ENCODE measurements around the gene NEDD4L.

Gene NEDD4L

GRCh38 chr18:58041633-58042032 lies 2.4 kb upstream of the NEDD4L start:
- POLR2A ChIA-PET, result no interaction called here
- no peak for DNase-seq (ENCODE audit: extremely low spot score)
- CTCF ChIA-PET, result interaction anchor here (0.6 kb wide), 2 partner anchors 9 to 80 kb away, joined by 3 to 4 read pairs; no protein-coding TSS in a partner anchor
- no peak for TF ChIP-seq ELF4 (IDR thresholded peaks at IDR 0.05)
- TF ChIP-seq ARNT (IDR thresholded peaks at IDR 0.05), result no peak

DNA sequence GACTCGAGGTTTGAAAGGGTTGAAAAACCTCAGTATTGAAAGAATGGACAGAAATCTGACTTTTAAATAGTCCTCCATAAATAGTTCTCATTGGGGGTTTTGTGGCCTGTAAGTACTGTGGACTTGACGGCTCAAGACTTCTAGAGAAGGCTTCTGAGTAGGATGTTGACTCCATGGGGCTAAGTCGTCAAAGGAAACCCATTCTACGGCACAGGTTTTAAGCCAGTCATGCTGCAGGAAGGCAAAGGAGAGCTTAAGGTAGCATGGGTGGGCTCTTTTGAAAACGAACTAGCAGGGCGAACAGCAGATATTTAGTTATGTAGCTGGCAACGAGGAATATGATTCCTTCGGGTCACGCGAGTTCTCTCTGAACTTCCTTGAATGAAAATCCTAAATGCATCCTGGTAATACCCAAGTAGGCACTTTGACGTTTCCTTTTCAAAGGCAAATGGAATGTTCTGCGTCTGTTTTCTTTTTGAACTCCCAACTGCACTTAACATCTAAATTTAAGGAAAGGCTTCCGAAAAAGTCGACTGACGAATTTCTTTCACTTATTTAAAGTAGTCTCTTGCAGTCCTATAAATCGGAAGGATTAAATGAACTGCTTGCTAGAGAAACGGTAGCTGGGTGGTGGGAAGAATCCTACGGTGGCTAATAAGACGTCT lies 1.1 kb upstream of the NEDD4L start:
- DNase-seq (ENCODE audit: extremely low spot score), result no peak
- POLR2A ChIA-PET, result interaction anchor here (0.6 kb wide), 1 partner anchor 759 kb away, joined by 5 read pairs; no protein-coding TSS in a partner anchor
- no peak for TF ChIP-seq FOXM1 (IDR thresholded peaks at IDR 0.05; ENCODE audit: borderline replicate concordance)
- no peak for TF ChIP-seq HDGF (IDR thresholded peaks at IDR 0.05; ENCODE audit: borderline replicate concordance)
- TF ChIP-seq FOXA1 (IDR thresholded peaks at IDR 0.05), result no peak
- no peak for TF ChIP-seq L3MBTL2 (conservative IDR thresholded peaks at IDR 0.05)
- no peak for TF ChIP-seq ARNT (IDR thresholded peaks at IDR 0.05)
- no peak for TF ChIP-seq SP1 (IDR thresholded peaks at IDR 0.05)
- no peak for TF ChIP-seq LEF1 (IDR thresholded peaks at IDR 0.05; ENCODE audit: borderline replicate concordance)
- TF ChIP-seq CTBP1 (IDR thresholded peaks at IDR 0.05; ENCODE audit: borderline replicate concordance), result no peak
- TF ChIP-seq NFRKB (IDR thresholded peaks at IDR 0.05), result no peak
- TF ChIP-seq BHLHE40 (IDR thresholded peaks at IDR 0.05; ENCODE audit: borderline replicate concordance), result no peak
- no peak for TF ChIP-seq ELF4 (IDR thresholded peaks at IDR 0.05)
- no peak for TF ChIP-seq FOXK2 (IDR thresholded peaks at IDR 0.05)
- TF ChIP-seq TARDBP (IDR thresholded peaks at IDR 0.05), result no peak
- no peak for TF ChIP-seq PKNOX1 (IDR thresholded peaks at IDR 0.05)
- TF ChIP-seq SUZ12 (IDR thresholded peaks at IDR 0.05), result no peak
- TF ChIP-seq ZNF384 (IDR thresholded peaks at IDR 0.05), result no peak
- CTCF ChIA-PET, result interaction anchor here (0.7 to 1.6 kb wide), 8 partner anchors 9 to 161 kb away, joined by 3 to 8 read pairs (median 4); no protein-coding TSS in a partner anchor

DNA sequence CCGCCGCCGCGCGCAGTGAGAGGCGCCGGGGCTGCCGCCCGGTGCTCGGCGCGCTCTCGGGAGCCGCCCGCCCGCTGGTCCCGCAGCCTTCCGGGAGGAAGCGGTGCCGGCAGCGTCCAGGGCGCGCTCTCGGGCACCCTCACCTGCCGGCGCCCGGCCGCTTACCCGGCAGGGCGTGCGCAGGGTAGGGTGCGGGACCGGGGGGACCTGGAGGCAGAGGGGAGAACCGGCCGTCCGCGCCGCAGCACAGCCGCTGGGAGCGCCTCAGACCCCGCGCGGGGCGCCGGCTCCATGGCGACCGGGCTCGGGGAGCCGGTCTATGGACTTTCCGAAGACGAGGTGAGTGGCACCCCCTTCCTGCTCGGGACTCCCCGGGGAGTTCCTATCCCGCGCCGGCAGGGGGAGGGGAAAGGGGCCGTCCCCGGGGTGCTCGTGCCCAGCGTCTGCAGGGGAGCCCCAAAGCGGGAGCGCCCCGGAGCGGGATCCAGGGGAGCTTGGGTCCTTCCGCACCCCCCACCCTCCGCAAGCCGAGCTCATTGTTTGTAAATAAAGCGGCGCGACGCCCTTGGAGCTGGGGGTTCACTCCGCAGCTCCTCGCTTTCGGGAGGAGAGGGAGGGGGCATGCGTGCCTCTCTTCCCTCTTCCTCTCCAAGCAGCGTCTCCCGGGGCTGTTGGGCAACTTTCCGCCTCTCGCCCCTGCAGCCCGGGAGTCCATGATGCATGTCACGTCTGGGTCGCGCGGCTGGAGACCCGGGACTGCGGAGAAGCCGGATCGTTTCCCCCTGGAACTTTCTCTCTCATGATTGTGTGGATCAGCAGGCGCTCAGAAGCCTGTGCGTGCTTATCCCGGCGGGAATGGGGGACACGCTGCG lies 580 bp downstream of the NEDD4L start:
- ChIA-PET CTCF (interaction anchor here (1.0 kb wide), 1 partner anchor 77 kb away, joined by 4 read pairs; no protein-coding TSS in a partner anchor), POLR2A (interaction anchor here (1.4 kb wide), 1 partner anchor 10 kb away, joined by 3 read pairs; no protein-coding TSS in a partner anchor)
- TF ChIP-seq HDGF (IDR thresholded peaks at IDR 0.05; ENCODE audit: borderline replicate concordance) (no peak), CTBP1 (IDR thresholded peaks at IDR 0.05; ENCODE audit: borderline replicate concordance) (no peak), ZNF384 (IDR thresholded peaks at IDR 0.05) (no peak), FOXK2 (IDR thresholded peaks at IDR 0.05) (no peak), ELF4 (IDR thresholded peaks at IDR 0.05) (no peak), PKNOX1 (IDR thresholded peaks at IDR 0.05) (no peak), SUZ12 (IDR thresholded peaks at IDR 0.05) (no peak), FOXM1 (IDR thresholded peaks at IDR 0.05; ENCODE audit: borderline replicate concordance) (no peak), SP1 (IDR thresholded peaks at IDR 0.05) (no peak), NFRKB (IDR thresholded peaks at IDR 0.05) (no peak), BHLHE40 (IDR thresholded peaks at IDR 0.05; ENCODE audit: borderline replicate concordance) (no peak), TARDBP (IDR thresholded peaks at IDR 0.05) (no peak), LEF1 (IDR thresholded peaks at IDR 0.05; ENCODE audit: borderline replicate concordance) (no peak), FOXA1 (IDR thresholded peaks at IDR 0.05) (no peak), ARNT (IDR thresholded peaks at IDR 0.05) (no peak), L3MBTL2 (conservative IDR thresholded peaks at IDR 0.05) (no peak)
- DNase-seq (ENCODE audit: extremely low spot score), result peak; percentile 35

- ChIA-PET POLR2A (interaction anchor here (1.4 kb wide), 1 partner anchor 9 kb away, joined by 3 read pairs; no protein-coding TSS in a partner anchor), CTCF (interaction anchor here (1.0 to 1.2 kb wide), 3 partner anchors 76 to 91 kb away, joined by 3 to 5 read pairs (median 4); no protein-coding TSS in a partner anchor)
- TF ChIP-seq FOXM1 (IDR thresholded peaks at IDR 0.05; ENCODE audit: borderline replicate concordance), result no peak
- peak; percentile 36; the same call in 1 of the 2 replicates for TF ChIP-seq PKNOX1 (IDR thresholded peaks at IDR 0.05)
- peak; percentile 36; the same call in 1 of the 2 replicates for TF ChIP-seq L3MBTL2 (conservative IDR thresholded peaks at IDR 0.05)
- no peak for TF ChIP-seq BHLHE40 (IDR thresholded peaks at IDR 0.05; ENCODE audit: borderline replicate concordance)
- no peak for DNase-seq (ENCODE audit: extremely low spot score)
Observed at GRCh38 chr18:58045242-58046092, 1.4 kb downstream of the NEDD4L start.

GRCh38 chr18:58046093-58046793 lies 2.2 kb downstream of the NEDD4L start:
- CTCF ChIA-PET, result interaction anchor here (0.7 to 1.2 kb wide), 3 partner anchors 76 to 97 kb away, joined by 3 to 5 read pairs (median 3); no protein-coding TSS in a partner anchor
- DNase-seq (ENCODE audit: extremely low spot score), result no peak

More at GRCh38 chr18:58046093-58046793, 2.2 kb downstream of the NEDD4L start:
- TF ChIP-seq NFRKB (IDR thresholded peaks at IDR 0.05), result no peak
- no peak for TF ChIP-seq BHLHE40 (IDR thresholded peaks at IDR 0.05; ENCODE audit: borderline replicate concordance)
- TF ChIP-seq SP1 (IDR thresholded peaks at IDR 0.05), result no peak
- TF ChIP-seq PKNOX1 (IDR thresholded peaks at IDR 0.05), result no peak
- no peak for TF ChIP-seq ZNF384 (IDR thresholded peaks at IDR 0.05)
- no peak for TF ChIP-seq LEF1 (IDR thresholded peaks at IDR 0.05; ENCODE audit: borderline replicate concordance)
- TF ChIP-seq FOXA1 (IDR thresholded peaks at IDR 0.05), result no peak
- no peak for TF ChIP-seq SUZ12 (IDR thresholded peaks at IDR 0.05)
- TF ChIP-seq ELF4 (IDR thresholded peaks at IDR 0.05), result no peak
- no peak for TF ChIP-seq L3MBTL2 (conservative IDR thresholded peaks at IDR 0.05)
- no peak for TF ChIP-seq TARDBP (IDR thresholded peaks at IDR 0.05)
- TF ChIP-seq ARNT (IDR thresholded peaks at IDR 0.05), result no peak
- TF ChIP-seq HDGF (IDR thresholded peaks at IDR 0.05; ENCODE audit: borderline replicate concordance), result no peak
- no peak for TF ChIP-seq FOXM1 (IDR thresholded peaks at IDR 0.05; ENCODE audit: borderline replicate concordance)
- TF ChIP-seq FOXK2 (IDR thresholded peaks at IDR 0.05), result no peak
- POLR2A ChIA-PET, result no interaction called here
